ENCODE results near the gene LIMS2.

LIMS2 gene

DNA sequence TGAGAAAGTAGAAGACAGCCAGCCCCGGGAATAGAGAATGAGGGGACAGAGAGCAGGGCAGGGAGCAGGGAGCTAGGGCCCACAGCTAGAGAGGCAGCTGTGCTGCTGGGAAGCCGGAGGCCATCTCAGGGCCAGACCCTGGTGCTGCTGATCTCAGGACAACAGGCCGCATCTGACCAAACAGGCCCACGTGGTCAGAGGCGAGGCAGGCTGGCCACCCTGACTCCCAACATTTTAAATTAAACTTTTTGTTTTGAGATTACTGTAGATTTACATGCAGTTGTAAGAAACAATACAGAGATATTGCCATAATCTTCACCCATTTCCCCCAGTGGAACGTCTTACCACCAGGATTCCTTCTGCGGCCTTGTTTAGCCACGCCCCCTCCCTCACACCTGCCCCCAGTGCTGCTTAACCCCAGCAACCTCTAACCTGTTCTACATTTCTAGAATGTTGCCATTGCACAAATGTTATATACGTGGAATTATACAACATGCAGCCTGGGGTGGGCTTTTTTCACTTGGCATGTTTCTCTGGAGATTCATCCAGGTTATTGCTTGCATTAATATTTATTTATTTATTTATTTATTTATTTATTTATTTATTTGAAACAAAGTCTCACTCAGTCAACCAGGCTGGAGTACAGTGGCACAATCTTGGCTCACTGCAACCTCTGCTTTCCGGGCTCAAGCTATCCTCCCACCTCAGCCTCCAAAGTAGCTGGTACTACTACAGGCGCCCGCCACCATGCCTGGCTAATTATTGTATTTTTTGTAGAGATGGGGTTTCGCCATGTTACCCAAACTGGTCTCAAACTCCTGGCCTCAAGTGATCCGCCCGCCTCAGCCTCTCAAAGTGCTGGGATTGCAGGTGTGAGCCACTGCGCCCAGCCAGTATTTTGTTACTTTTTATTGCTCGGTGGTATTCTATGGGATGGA, 78.0 kb downstream of the LIMS2 start:
- no peak for ATAC-seq

DNA sequence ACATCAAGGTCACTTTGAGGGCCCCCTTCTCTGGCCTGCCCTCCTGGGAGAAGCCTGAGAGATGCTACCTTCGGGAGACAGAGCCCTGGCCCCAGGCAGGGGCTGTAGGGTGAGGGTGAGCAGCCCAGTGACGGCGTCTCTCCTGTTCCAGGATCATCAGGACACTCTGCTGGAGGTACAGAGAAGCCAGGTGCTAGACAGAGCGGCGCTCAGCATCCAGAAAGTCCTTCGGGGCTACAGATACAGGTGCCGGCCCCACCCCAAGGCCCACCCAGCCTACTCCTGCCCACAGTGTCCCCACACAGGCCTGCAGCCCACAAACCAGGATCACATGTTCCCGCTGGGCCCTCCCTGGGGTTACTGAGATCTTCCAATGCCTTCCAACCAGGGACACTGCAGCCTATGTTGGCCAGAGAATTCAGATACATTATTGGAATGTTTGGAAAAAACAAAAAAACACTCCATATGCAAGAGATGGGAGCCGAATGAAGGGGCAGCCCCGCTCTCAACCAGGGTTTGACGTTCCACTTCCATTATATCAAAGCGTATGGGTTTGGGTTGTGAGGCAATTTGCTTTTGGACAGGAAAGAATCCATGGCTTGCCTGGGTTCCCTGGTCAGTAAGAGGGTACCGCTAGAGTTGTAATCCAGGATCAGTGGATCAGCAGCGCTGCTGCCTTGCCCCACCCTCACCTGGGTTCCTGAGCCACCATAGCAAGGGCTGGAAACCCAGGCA, 78.9 kb downstream of the LIMS2 start:
- ATAC-seq = no peak

DNA sequence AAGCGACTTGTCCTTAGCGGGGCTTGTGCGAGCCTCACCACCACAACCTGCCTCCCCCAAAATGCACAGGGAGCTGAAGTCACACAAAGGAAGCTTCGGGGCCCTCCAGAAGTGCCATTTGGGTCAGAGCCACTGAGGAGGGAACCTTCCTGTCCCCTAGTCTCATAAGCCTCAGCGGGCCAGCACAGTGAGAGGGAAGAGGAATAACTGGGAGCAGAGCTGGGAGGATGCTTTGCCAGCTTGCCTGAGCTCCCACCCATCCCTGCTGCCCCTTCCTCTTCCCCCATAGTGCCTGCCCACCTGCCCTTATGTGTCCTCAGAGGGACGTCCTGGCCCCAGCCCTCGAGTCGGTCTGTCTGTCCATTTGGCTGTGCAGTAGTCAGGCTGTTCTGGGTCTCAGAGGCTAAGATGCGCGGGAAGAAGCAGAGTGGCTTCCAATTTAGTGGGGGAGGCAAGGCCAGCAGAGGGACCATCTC, 81.2 kb downstream of the LIMS2 start:
- no peak for ATAC-seq

DNA sequence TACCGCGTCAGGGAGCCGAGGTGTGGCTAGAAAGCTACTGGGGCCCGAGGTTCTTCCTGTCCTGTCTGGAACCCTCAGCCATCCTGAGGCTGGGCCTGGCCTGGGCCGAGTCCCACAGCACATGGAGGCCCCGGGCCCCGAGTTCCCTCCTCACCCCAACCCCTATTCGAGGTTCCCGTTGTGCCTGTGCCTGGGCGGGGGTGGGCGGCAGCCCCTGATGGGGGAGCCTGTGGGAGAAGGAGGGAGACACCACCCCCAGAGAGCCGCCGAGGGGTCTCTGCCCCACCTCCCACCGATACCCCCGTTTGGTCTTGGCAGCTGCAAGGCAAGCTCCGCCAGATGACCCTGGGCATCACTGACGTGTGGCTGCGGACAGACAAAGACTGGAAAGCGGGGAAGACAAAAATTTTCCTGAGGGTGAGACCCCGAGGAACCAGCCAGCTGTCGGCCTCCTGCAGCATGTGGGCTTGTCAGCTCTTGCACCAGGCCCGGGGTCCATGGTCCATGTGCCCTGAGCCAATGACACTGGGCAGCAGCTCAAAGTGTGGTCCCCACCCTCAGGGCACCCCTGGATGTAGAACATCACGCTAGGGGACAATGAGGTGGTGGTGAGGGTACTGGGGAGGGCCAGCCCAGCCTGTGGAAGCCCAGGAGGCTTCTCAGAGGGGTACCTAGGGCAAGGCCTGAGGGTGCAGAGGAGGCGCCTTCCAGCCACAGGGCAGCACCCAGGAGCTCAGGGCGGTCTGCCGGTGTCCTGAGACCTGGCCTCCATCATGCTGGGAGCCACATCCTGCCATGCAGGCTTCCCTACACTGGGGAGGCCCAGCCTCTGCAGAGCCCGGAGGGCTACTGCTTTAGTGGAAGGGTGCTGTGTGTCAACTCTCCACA, 81.9 kb downstream of the LIMS2 start:
- no peak for ATAC-seq

DNA sequence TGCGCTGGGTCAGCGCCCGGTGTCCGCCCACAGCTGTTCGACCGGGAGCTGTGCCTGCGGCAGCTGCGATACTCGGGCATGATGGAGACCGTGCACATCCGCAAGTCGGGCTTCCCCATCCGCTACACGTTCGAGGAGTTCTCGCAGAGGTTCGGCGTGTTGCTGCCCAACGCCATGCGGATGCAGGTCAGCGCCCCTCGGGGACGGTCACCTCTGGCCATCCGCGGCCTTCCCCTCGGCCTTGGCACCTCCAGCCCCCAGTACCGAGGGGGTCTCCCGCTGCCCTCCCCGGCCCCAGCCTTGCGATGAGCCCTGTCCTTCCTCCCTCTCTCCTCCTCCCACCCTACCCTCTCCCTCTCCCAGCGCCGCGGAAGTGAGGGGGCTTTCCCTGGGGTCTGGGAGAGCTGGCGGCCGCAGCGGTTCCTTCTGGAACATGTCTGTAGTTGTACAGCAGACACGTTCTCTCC, 82.5 kb downstream of the LIMS2 start:
- ATAC-seq = no peak

DNA sequence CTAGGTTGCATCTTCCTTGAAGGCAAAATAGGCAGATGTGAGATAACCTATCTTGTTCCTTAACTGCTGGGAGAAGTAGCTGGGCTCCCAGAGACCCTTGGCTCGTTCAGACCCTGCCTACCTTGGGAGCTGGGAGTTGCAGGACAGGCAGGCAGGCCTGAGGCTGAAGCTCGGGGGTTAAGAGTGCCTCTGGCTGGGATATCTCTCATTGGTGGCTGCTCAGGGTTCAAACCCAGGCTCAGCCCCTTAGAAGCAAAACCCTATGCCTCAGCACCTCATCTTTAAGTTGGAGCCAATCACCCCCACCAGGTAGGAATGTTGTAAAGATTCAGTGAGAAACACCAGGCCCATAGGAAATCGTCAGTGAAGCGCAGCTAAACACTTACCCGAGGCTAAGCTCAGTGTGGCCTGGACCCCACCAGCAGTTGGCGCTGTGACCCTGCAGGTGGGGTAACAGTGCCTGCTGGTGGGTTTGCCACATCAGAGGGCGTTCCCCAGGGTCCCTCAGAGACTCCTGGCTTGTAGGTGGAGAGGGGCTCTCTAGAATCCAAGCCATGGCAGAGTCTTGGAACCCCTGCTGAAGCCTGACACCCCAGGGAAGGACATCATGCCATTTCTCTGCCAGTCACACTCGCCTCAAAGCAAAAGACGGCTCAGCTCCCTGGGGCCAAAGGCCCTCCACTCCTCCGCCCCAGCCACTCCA, 84.0 kb downstream of the LIMS2 start:
- ATAC-seq = peak; percentile 83 to 85

DNA sequence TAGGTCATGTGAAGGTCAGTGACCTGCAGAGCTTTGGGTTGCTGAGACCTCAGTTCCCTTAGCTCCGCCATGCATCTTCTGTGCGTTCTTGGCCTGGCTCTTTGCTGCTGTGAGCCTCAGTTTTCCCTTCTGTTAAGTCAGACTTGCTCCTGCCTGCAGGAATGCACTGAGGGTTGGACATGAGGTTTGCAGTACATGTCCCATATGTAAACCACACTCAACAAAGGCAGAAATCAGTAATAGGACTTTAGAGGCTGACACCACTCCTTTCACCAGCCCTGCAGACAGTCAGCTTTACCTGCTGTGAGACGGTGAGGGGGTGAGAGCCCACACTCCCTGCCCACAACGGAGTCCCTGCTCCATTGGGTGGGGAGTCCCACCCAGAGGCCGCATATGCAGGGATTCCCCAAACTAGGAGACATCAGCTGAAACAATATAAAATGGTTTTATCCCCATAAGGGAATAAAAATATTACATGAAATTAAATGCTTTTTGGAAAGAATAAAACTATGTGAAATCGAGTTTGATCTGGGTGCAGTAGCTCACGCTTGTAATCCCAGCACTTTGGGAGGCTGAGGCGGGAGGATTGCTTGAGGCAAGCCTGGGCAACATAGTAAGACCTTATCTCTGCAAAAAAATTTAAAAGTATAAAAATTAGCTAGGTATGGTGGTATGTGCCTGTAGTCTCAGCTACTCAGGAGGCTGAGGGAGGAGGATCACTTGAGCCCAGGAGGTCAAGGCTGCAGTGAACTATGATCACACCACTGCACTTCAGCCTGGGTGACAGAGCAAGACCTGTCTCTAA, 84.7 kb downstream of the LIMS2 start:
- ATAC-seq = no peak

DNA sequence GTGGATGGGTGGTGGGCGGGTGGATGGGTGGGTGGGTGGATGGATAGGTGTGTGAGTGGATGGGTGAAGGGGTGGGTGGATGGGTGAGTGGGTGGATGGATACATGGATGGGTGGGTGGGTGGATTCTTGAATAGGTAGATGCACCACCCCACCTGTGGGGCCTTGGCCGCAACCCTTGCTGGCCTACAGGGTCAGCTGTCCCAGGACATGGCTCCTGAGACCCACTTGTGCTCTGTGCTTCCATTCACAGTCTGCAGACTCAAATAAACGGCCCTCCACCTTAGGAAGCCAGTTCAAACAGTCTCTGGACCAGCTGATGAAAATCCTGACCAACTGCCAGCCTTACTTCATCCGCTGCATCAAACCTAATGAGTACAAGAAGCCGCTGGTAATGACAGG, 85.5 kb downstream of the LIMS2 start:
- no peak for ATAC-seq

DNA sequence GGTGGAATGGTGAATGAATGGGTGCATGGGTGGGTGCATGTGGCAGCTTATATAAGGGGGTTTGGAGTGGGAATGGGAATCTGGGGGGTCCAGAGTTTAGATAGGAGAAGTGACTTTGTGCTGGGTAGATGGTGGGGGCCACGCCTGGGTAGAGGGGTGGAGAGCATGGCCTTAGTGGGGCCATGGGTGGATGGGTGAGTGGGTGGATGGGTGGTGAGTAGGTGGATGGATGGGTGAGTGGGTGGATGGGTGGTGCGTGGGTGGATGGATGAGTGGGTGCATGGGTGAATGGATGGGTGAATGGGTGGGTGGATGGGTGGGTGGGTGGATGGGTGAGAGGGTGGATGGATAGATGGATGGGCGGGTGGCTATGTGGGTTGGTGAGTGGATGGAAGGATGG, 86.0 kb downstream of the LIMS2 start:
- ATAC-seq = no peak

All from activated CD4-positive, CD25-positive, alpha-beta regulatory T cell treated with anti-CD3 and anti-CD28 coated beads, Interleukin-2, amount 50 U/mL, for 24 hours (primary cell).